Lung (tissue), 12 donors: ENCODE results near the gene OR51L1. TPM values are rescaled to one million over a fixed set of nuclear protein-coding genes. Genes with fewer than 3 reads are reported as not detected.

Experiments used
- ATAC-seq: fragments of 200-7000 bp; cut with Tn5 transposase; one replicate; pipeline ENCODE4 v1.9.1; 2020; ENCODE audit warnings: moderate number of reproducible peaks; ENCODE audit not compliant: insufficient read depth, low FRiP score
- DNase-seq, 3 donors: peaks; one replicate each; pipeline ENCODE4 v3.0.0-alpha.2; 2013 to 2017
- H3K27ac ChIP-seq, 2 donors: one replicate each; pipeline ENCODE4 v1.5.1; 2013; ENCODE audit warnings: mild to moderate bottlenecking in 2 of 2, moderate library complexity in 2 of 2, control low read depth in 1 of 2, inconsistent platforms in 1 of 2, low read depth in 1 of 2, low read length in 1 of 2
- H3K27me3 ChIP-seq, 3 donors: one replicate each; pipeline ENCODE4 v1.5.1; 2013; ENCODE audit warnings: low read length in 2 of 3; ENCODE audit not compliant: control insufficient read depth in 3 of 3, insufficient read depth in 3 of 3
- H3K36me3 ChIP-seq, 4 donors: one replicate each; pipeline ENCODE4 v1.5.1; 2013; ENCODE audit warnings: low read length in 4 of 4, mild to moderate bottlenecking in 1 of 4, moderate library complexity in 1 of 4; ENCODE audit not compliant: control insufficient read depth in 4 of 4, insufficient read depth in 4 of 4
- H3K4me1 ChIP-seq, 5 donors: one replicate each; pipeline ENCODE4 v1.5.1; 2013; ENCODE audit warnings: low read length in 5 of 5, mild to moderate bottlenecking in 2 of 5, moderate library complexity in 1 of 5; ENCODE audit not compliant: control insufficient read depth in 5 of 5, insufficient read depth in 5 of 5
- H3K4me3 ChIP-seq: one replicate; pipeline ENCODE4 v1.5.1; 2013; ENCODE audit warnings: mild to moderate bottlenecking, control low read depth, moderate library complexity
- H3K9ac ChIP-seq, 2 donors: one replicate each; pipeline ENCODE4 v1.5.1; 2013; ENCODE audit warnings: low read length in 2 of 2, control low read depth in 1 of 2; ENCODE audit not compliant: insufficient read depth in 1 of 2
- H3K9me3 ChIP-seq, 4 donors: one replicate each; pipeline ENCODE4 v1.5.1; 2013; ENCODE audit warnings: low read length in 3 of 4, mild to moderate bottlenecking in 1 of 4, moderate library complexity in 1 of 4; ENCODE audit not compliant: control insufficient read depth in 4 of 4, insufficient read depth in 3 of 4
- CTCF ChIP-seq: IDR thresholded peaks from 2 replicates; pipeline ENCODE4 v1.5.1; 2012; ENCODE audit warnings: mild to moderate bottlenecking; ENCODE audit errors: control extremely low read depth, extremely low read depth
- WGBS, 2 donors: extraction: QIAGEN DNeasy Blood & Tissue Kit; methylation state at CpG; one replicate each; pipeline ENCODE4 v1.1.7; 2013; 5-methylcytosine and 5-hydroxymethylcytosine counted together
- polyA plus RNA-seq, 2 donors: library from polyadenylated mRNA; stranded (reverse); fragments of 200-250 nt; gene quantifications; one replicate each; pipeline ENCODE4 v1.2.1, GENCODE V29; 2013
- total RNA-seq, 2 donors: library from RNA; depleted of rRNA in 1 of 2; stranded (reverse); fragments of >200 nt in 1 of 2; gene quantifications; one replicate each; pipeline ENCODE4 v1.2.1, GENCODE V29; 2014 to 2021
- donor health status: control.
- donor health status: control.
- donor health status: Bipolar disorder and iron deficiency.
- donor health status: healthy.
- donor health status: DM: yes; HTN: yes; CAD: no.

The OR51L1 gene
- total and polyA plus RNA-seq, 4 donors, result not detected

GRCh38 chr11:4960877-4961276, 33.8 kb upstream of the OR51L1 start:
- H3K4me1 ChIP-seq, result no peaks in the 10 kb centered on the region
- H3K27ac ChIP-seq, result no peak overlapping the region
- no peaks in the 10 kb centered on the region for H3K9me3 ChIP-seq
- WGBS, 2 donors, result 77 to 83% methylated on average over 3 of the region's 3 CpGs
- ATAC-seq, result no peak
- H3K36me3 ChIP-seq, result no peaks in the 10 kb centered on the region
- no peak for TF ChIP-seq CTCF
- H3K27me3 ChIP-seq, result no peaks in the 10 kb centered on the region
- H3K4me3 ChIP-seq, result no peak overlapping the region
- no peak overlapping the region for H3K9ac ChIP-seq
- no peak for DNase-seq

DNA sequence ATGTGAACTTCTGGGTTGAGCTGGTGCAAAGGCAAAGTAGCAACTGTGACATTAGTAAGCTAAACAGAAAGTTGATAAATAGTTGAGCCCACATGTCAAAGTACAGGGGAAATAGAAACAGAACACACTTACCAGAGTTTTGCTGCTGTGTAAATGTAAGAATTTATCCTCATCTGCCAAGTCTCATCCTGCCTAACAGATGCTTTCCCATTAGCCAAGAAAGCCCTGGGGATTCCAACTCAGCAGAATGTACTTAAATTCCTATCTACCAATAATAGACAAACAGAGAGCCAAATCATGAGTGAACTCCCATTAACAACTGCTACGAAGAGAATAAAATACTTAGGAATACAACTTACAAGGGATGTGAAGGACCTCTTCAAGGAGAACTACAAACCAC, 31.8 kb upstream of the OR51L1 start:
- no peaks in the 10 kb centered on the region for H3K9me3 ChIP-seq
- H3K27me3 ChIP-seq, result no peaks in the 10 kb centered on the region
- no peak for TF ChIP-seq CTCF
- H3K36me3 ChIP-seq, result no peaks in the 10 kb centered on the region
- no peak overlapping the region for H3K4me3 ChIP-seq
- H3K27ac ChIP-seq, result no peak overlapping the region
- WGBS, 2 donors, result 58 to 82% methylated on average over 1 of the region's 1 CpG
- H3K4me1 ChIP-seq, result no peaks in the 10 kb centered on the region
- no peak overlapping the region for H3K9ac ChIP-seq
- ATAC-seq (no peak), DNase-seq (no peak)

DNA sequence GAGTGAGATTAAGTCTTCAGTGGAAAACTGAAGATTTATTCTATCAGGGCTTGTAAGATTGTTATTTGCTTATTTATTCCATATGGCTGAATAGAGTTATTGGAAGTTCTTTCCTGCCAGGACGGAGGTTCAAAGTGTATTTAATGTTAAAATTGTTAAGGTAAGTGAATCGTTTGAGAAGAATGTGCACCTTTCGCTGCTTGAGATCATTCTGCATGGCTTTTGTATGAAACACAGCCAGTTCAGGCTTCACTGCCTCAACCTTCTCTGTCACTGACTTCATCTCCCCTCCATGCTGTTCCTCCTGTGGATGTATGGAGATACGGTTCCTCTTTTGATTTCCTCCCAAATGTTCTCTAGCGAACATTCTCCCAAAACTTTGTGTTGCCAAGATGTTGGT, 19.2 kb upstream of the OR51L1 start:
- Histone ChIP-seq H3K27ac (no peak overlapping the region), H3K4me3 (no peak overlapping the region), H3K4me1 (peaks cover 0 to 12% (median 0%) of the 10 kb centered on the region in 5 donors), H3K9me3 (no peaks in the 10 kb centered on the region), H3K27me3 (no peaks in the 10 kb centered on the region), H3K9ac (no peak overlapping the region), H3K36me3 (no peaks in the 10 kb centered on the region)
- 84 to 85% methylated on average over 5 of the region's 5 CpGs for WGBS, 2 donors
- ATAC-seq, result no peak
- no peak for DNase-seq
- TF ChIP-seq CTCF, result no peak

GRCh38 chr11:4979036-4979435, 15.6 kb upstream of the OR51L1 start:
- Histone ChIP-seq H3K27me3 (no peaks in the 10 kb centered on the region), H3K9ac (no peak overlapping the region), H3K27ac (no peak overlapping the region), H3K9me3 (no peaks in the 10 kb centered on the region), H3K4me3 (no peak overlapping the region), H3K36me3 (no peaks in the 10 kb centered on the region), H3K4me1 (peaks cover 0 to 16% (median 2%) of the 10 kb centered on the region in 5 donors)
- WGBS, 2 donors, result 52 to 66% methylated on average over 3 of the region's 3 CpGs
- no peak for TF ChIP-seq CTCF
- no peak for ATAC-seq
- peak; percentile 25 to 78 (median 63) for DNase-seq
